Activated CD4-positive, alpha-beta memory T cell treated with anti-CD3 and anti-CD28 coated beads for 36 hours (primary cell): ENCODE results near the gene SMARCA2. TPM values are rescaled to one million over a fixed set of nuclear protein-coding genes. Genes with fewer than 3 reads are reported as not detected.
A peak's percentile ranks its signal among the peaks of the same experiment; 100 is the strongest.

Experiments
- CTCF ChIA-PET: fragments of 350-600 bp; sonication (Branson Sonifier 250); formaldehyde crosslinking; loops from one replicate; lab custom pipeline; 2021; ENCODE audit warnings: antibody characterized with exemption, inconsistent platforms; lab: Charles Lee
- POLR2A ChIA-PET: fragments of 350-600 bp; sonication (Branson Sonifier 250); formaldehyde crosslinking; loops from one replicate; lab custom pipeline; 2021; ENCODE audit warnings: antibody characterized with exemption; lab: Charles Lee
- DNase-seq: peaks from one replicate; pipeline ENCODE4 v3.0.0-alpha.2; 2020
- H3K27ac Mint-ChIP-seq: one replicate; pipeline ENCODE4 v1.8.0; 2021; ENCODE audit warnings: mixed read lengths
- H3K27me3 Mint-ChIP-seq: one replicate; pipeline ENCODE4 v1.8.0; 2021; ENCODE audit warnings: mixed read lengths
- H3K36me3 Mint-ChIP-seq: one replicate; pipeline ENCODE4 v1.8.0; 2021; ENCODE audit warnings: mixed read lengths
- H3K4me1 Mint-ChIP-seq: one replicate; pipeline ENCODE4 v1.8.0; 2021; ENCODE audit warnings: low read depth, mixed read lengths
- H3K4me3 Mint-ChIP-seq: one replicate; pipeline ENCODE4 v1.8.0; 2021; ENCODE audit warnings: mild to moderate bottlenecking, mixed read lengths
- H3K9me3 Mint-ChIP-seq: one replicate; pipeline ENCODE4 v1.8.0; 2021; ENCODE audit warnings: mixed read lengths
- intact Hi-C: fragments of 100-400 bp; cut with micrococcal nuclease; formaldehyde crosslinking; loops from one replicate; pipeline ENCODE4 v1.15.1; 2023
- total RNA-seq, 2 experiments: library from RNA; stranded (reverse); gene quantifications; one replicate each; pipeline ENCODE4 v1.2.3, GENCODE V29; 2021

SMARCA2 gene
- total RNA-seq, 2 experiments from 2014 or later: 95.1 to 100 TPM

DNA sequence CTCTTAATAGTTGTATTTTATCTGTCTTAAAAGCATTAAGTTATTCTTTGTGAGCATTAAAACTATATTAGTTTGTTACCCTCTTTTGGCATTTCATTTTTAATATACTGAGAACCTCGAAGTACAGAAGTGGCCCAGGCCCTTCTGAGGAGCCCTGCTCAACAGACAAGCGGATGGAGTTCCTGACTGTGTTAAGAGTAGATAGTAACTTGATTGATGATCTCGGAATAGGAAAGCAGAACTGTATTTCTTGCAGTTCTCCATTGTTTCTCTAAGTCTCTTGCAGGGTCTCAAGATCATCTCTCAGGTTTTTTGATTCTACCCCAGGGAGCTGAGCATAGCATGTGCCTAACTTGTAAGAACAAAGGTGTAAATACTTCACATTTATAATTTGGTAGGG lies 139.6 kb downstream of the SMARCA2 start:
- peaks cover 56% of the 10 kb centered on the region for H3K4me1 Mint-ChIP-seq
- intact Hi-C loops: loop anchor here (5.0 kb wide), 2 partner anchors 88 to 468 kb away; partner anchors contain the start of gene VLDLR
- CTCF ChIA-PET: no interaction called here
- POLR2A ChIA-PET: no interaction called here
- H3K9me3 Mint-ChIP-seq: peaks cover 2% of the 10 kb centered on the region
- H3K27me3 Mint-ChIP-seq: no peaks in the 10 kb centered on the region
- H3K36me3 Mint-ChIP-seq: peaks cover 8% of the 10 kb centered on the region
- no peak overlapping the region for H3K4me3 Mint-ChIP-seq
- H3K27ac Mint-ChIP-seq: no peak overlapping the region
- DNase-seq: no peak

DNA sequence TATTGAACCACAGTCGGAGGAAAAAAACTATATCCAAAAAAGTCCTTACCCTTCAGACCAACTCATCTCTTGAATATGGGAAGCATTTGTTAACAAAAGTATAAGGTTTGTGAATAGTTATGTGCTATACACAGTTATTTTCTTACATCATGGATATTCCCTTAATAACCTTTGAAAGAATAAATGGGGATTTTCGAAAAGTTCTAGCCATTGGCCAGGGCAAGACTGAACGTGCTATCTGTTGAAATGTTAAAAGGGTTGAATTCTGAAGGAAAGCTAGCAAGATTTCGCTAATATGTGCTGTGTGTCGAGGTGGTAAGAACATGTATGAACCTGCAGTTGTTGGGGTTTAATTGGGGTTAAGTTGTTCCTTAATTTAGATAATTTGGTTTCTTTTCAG lies 140.8 kb downstream of the SMARCA2 start:
- Mint-ChIP-seq H3K4me3 (no peak overlapping the region), H3K36me3 (peaks cover 3% of the 10 kb centered on the region), H3K27me3 (no peaks in the 10 kb centered on the region), H3K9me3 (peaks cover 2% of the 10 kb centered on the region), H3K4me1 (peaks cover 59% of the 10 kb centered on the region), H3K27ac (no peak overlapping the region)
- ChIA-PET POLR2A (no interaction called here), CTCF (no interaction called here)
- intact Hi-C loops: loop anchor here (5.0 kb wide), 2 partner anchors 86 to 466 kb away; partner anchors contain the start of gene VLDLR
- no peak for DNase-seq

DNA sequence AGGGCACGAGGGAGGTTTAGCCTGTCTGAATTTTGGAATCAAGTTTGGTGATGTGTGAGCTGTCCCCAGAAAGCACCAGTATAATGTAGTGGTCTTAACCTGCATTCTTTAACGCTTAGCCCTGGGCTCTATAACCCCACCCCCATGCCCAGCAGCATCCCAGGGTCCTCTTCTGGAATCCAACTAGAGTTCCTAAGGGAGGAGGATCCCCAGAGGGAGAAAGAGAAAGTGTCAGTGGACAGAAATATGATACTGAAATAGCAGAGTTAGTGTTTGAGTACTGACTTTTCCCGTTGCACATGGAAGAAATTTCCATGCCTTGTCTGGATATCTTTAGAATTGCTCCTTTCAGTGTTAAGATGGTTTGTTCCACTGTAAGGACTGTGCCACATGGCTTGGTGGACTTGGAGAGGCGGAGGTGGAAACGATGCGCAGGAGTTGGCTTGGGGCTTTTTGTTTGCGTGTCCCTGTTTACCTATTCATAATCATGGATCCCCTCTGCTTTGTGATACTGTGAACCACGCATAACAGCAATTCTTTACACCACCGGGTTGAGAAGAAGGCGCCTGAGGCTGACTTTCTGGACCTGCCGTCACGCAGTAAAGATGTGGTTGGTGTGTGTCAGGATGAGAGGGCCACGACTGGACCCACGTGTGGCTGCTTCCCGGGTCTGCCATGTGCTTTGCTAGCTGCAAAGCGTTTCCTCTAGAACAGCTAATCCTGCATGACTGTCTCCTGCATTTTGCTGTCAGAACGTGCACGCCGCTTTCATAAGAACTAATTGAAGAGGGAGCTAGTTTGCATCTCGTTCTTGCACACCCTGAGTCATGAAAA lies 142.3 kb downstream of the SMARCA2 start:
- peak overlapping the region; percentile 85 for H3K27ac Mint-ChIP-seq
- CTCF ChIA-PET: interaction anchor here (0.6 to 1.8 kb wide), 5 partner anchors 11 to 70 kb away, joined by 3 to 7 read pairs (median 3); no protein-coding TSS in a partner anchor
- POLR2A ChIA-PET: interaction anchor here (0.6 to 0.7 kb wide), 2 partner anchors 130 to 143 kb away, joined by 3 to 6 read pairs; partner anchors contain the start of gene SMARCA2
- no peaks in the 10 kb centered on the region for H3K9me3 Mint-ChIP-seq
- no peaks in the 10 kb centered on the region for H3K27me3 Mint-ChIP-seq
- peaks cover 8% of the 10 kb centered on the region for H3K36me3 Mint-ChIP-seq
- intact Hi-C loops: loop anchor here (1.0 to 5.0 kb wide), 8 partner anchors 23 to 687 kb away; partner anchors contain the start of genes PUM3, SMARCA2 and VLDLR
- peak; percentile 79 for DNase-seq
- H3K4me1 Mint-ChIP-seq: peaks cover 56% of the 10 kb centered on the region
- peak overlapping the region; percentile 77 for H3K4me3 Mint-ChIP-seq

DNA sequence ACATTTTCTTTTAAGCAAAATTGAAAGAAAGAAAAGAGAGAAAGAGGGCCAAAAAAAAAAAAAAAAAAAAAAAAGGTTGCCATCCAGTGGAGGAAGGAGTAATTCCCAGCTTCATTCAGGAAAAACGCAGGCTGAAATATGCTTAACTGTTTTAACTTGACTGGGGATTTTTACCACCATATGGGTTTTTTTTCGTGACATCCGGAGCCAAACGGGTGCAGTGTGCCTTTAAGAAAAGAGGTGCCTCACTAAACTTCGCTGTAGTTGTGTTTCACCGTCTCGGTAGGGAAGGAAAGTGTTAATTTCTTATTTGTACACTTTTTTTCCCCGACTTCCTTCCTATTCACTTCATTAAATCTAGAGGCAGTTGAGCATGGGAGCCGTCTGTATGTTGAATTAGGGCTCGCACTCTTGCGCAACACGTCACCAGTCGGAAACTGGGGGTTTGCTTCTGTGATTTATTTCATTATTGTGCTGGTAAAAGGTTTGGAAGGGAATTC lies 143.0 kb downstream of the SMARCA2 start:
- H3K9me3 Mint-ChIP-seq: no peaks in the 10 kb centered on the region
- peak overlapping the region; percentile 85 for H3K27ac Mint-ChIP-seq
- peak overlapping the region; percentile 77 for H3K4me3 Mint-ChIP-seq
- peak; percentile 50 for DNase-seq
- H3K4me1 Mint-ChIP-seq: peaks cover 57% of the 10 kb centered on the region
- intact Hi-C loops: loop anchor here (1.0 to 5.0 kb wide), 7 partner anchors 22 to 687 kb away; partner anchors contain the start of genes PUM3, SMARCA2 and VLDLR
- no peaks in the 10 kb centered on the region for H3K27me3 Mint-ChIP-seq
- peaks cover 11% of the 10 kb centered on the region for H3K36me3 Mint-ChIP-seq
- ChIA-PET CTCF (interaction anchor here (0.6 to 1.8 kb wide), 5 partner anchors 12 to 71 kb away, joined by 3 to 7 read pairs (median 3); no protein-coding TSS in a partner anchor), POLR2A (interaction anchor here (0.6 to 0.7 kb wide), 2 partner anchors 130 to 144 kb away, joined by 3 to 6 read pairs; partner anchors contain the start of gene SMARCA2)

DNA sequence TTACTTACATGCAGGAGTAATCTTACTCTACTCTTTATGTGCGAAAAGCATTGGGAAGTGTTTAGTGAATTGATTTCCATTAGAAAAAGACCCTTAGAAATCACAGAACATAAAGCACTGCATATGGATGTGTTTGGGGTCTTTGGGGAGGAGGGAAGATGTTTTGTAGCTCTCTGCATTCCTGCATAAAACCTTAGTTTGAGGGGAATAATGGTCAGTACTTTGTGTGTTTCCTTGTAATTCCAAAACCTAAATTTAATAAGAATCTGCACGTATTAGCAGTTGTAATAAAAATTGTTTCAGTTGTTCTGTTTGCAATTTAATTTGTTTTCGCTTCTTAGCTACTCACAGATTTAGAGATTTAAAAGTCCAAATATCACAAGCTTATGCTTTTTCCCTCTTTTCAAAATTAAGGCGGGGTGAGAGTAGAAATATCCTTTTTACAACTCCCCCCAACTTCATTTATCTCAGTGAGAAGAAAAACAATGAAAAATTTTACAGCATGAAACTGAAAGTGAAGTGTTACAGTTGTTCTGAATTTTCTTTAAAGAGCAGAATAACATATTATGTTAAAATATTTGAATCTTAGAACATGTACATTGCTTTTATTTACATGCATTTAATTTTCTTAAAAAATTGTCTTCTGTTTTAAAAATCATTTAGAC lies 143.8 kb downstream of the SMARCA2 start:
- peaks cover 56% of the 10 kb centered on the region for H3K4me1 Mint-ChIP-seq
- intact Hi-C loops: loop anchor here (1.0 to 5.0 kb wide), 7 partner anchors 21 to 686 kb away; partner anchors contain the start of genes PUM3, SMARCA2 and VLDLR
- H3K27ac Mint-ChIP-seq: peak overlapping the region; percentile 85
- H3K27me3 Mint-ChIP-seq: no peaks in the 10 kb centered on the region
- no peaks in the 10 kb centered on the region for H3K9me3 Mint-ChIP-seq
- ChIA-PET POLR2A (no interaction called here), CTCF (interaction anchor here (1.1 kb wide), 1 partner anchor 72 kb away, joined by 4 read pairs; no protein-coding TSS in a partner anchor)
- H3K4me3 Mint-ChIP-seq: peak overlapping the region; percentile 77
- H3K36me3 Mint-ChIP-seq: peaks cover 12% of the 10 kb centered on the region
- no peak for DNase-seq

DNA sequence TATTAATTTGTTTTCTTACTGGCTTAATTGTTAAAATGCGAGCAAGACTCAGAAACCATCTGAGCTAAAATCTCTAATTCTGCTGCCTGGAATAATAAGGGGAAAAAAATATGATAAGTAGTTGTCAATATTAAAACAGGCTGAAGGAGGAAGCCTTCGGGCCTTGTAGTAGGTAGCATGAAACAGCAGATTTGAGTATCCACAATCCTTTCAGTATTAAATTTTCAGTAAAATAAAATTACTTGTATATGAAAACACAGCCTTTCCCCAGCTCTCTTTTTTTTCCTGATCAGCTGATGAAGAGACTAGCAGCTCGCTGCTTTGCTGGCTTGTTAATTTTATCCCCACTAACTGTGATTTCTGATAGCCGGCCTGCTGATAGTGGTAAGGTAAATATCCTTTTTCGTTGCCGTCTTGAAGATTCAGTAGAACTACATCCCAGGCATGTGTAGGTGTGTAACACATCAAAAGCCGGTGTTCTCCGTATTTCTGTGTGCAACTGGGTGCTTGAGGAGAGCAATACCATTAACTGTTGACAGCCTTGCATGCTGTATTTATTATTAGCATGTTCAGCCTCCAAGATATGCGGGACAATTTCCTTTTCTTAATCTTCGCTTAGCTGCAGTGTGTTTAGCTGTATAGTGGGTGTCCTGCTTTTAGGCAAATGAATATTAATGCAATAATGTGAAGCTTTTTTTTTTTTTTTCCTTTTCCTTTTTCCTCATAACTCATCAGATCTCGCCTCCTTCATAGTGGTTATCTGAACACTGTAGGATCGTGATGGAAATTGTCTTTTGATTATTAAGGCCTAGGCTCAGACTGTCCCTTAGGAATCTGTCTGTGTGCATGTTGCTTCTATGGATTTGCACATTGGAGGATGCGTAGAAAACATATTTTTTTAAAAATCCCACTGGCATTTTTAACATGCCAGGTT lies 144.6 kb downstream of the SMARCA2 start:
- POLR2A ChIA-PET: interaction anchor here (0.6 to 1.1 kb wide), 2 partner anchors 10 to 17 kb away, joined by 3 to 4 read pairs; no protein-coding TSS in a partner anchor
- Mint-ChIP-seq H3K9me3 (no peaks in the 10 kb centered on the region), H3K27ac (no peak overlapping the region), H3K4me1 (peaks cover 57% of the 10 kb centered on the region), H3K27me3 (no peaks in the 10 kb centered on the region), H3K4me3 (peak overlapping the region; percentile 57), H3K36me3 (peaks cover 16% of the 10 kb centered on the region)
- DNase-seq: no peak
- intact Hi-C loops: loop anchor here (2.0 to 5.0 kb wide), 5 partner anchors 83 to 685 kb away; partner anchors contain the start of genes PUM3, SMARCA2 and VLDLR
- CTCF ChIA-PET: interaction anchor here (1.2 kb wide), 1 partner anchor 22 kb away, joined by 6 read pairs; no protein-coding TSS in a partner anchor

DNA sequence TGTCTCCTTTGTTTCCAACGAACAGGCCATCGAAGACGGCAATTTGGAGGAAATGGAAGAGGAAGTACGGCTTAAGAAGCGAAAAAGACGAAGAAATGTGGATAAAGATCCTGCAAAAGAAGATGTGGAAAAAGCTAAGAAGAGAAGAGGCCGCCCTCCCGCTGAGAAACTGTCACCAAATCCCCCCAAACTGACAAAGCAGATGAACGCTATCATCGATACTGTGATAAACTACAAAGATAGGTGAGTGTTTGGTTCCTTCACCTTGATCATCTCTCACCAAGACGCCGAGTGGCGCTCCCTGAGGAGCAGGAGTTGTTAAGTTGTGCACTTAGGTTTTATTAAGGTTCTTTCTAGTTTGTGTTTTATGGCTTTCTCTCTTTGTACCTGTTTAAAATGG lies 146.5 kb downstream of the SMARCA2 start:
- H3K27me3 Mint-ChIP-seq: no peaks in the 10 kb centered on the region
- POLR2A ChIA-PET: no interaction called here
- H3K27ac Mint-ChIP-seq: no peak overlapping the region
- H3K9me3 Mint-ChIP-seq: no peaks in the 10 kb centered on the region
- intact Hi-C loops: no loop called here
- H3K4me3 Mint-ChIP-seq: no peak overlapping the region
- no peak for DNase-seq
- H3K4me1 Mint-ChIP-seq: peaks cover 50% of the 10 kb centered on the region
- CTCF ChIA-PET: interaction anchor here (0.7 kb wide), 1 partner anchor 38 kb away, joined by 3 read pairs; no protein-coding TSS in a partner anchor
- H3K36me3 Mint-ChIP-seq: peaks cover 20% of the 10 kb centered on the region

DNA sequence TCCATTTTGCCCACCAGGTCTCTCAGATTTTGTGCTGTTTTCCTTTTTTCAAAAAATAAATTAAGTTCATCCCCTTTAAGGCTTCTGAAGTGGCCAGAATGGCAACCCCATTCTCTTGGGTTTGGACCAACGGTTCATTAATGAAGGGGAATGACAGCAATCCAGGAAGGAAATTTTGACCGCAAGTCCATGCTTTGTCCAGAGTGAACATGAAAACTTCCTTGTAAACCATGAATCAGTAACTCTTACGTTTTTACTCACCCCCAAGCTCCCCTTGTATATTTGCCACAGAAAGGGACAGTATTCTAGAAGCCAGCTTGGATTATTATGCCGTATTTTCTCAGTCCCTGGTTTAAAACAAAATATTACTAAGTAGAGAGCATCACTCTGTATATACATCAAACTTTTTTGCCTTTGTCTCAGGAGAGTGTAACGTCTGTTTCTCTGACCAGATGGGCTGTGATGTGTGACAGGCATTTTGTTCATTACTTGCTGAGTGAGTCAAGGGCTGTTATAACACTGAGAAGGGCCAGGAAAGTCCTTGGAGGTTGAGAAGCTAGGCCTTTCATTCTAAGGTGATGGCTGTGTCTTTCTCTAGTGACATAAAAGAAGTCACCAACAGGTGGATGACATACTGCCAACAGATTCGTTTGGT lies 148.2 kb downstream of the SMARCA2 start:
- DNase-seq: no peak
- Mint-ChIP-seq H3K36me3 (peaks cover 24% of the 10 kb centered on the region), H3K4me3 (no peak overlapping the region), H3K9me3 (no peaks in the 10 kb centered on the region), H3K4me1 (peaks cover 38% of the 10 kb centered on the region), H3K27ac (no peak overlapping the region), H3K27me3 (no peaks in the 10 kb centered on the region)
- POLR2A ChIA-PET: no interaction called here
- intact Hi-C loops: no loop called here
- CTCF ChIA-PET: no interaction called here

DNA sequence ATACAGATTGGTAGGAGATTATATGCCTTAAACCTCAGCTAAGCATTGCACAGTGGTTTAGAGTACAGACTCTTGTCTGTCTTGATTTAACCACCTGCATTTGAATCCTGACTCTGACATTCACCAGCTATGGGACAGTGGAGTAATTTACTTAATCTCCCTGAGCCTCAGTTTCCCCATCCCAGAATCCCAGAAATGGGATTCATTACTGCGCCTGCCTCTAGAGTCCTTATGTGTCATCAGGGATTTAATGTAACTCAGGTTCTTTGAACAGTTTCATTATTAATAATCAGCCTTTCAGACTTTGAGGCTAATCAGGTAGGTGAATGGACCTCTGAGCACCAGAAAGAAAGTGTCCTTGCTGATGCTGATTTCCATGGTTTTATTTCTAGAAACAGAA lies 149.1 kb downstream of the SMARCA2 start:
- Mint-ChIP-seq H3K27me3 (no peaks in the 10 kb centered on the region), H3K4me3 (no peak overlapping the region), H3K4me1 (peaks cover 32% of the 10 kb centered on the region), H3K36me3 (peaks cover 29% of the 10 kb centered on the region), H3K9me3 (no peaks in the 10 kb centered on the region), H3K27ac (no peak overlapping the region)
- ChIA-PET CTCF (no interaction called here), POLR2A (no interaction called here)
- intact Hi-C loops: no loop called here
- DNase-seq: no peak

DNA sequence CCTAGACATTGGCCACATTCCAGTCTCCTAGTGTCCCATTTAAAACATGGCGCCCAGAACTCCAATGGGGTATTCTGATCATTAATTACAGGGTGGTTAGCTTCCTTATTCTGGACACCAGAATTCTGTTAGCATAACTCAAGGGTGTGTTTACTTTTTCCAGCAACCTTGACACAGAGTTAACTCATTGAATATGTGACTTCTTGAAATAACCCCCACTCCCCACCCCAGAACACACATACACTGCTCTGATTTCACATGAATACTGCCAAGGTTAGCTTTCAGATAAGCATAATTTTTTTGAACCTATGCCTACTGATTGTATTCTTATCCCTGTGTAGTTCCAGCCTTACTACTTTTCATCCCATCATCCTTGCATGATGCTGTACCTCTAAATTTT lies 151.1 kb downstream of the SMARCA2 start:
- intact Hi-C loops: no loop called here
- POLR2A ChIA-PET: no interaction called here
- CTCF ChIA-PET: interaction anchor here (1.1 to 1.4 kb wide), 2 partner anchors 11 to 15 kb away, joined by 3 to 5 read pairs; no protein-coding TSS in a partner anchor
- Mint-ChIP-seq H3K36me3 (peaks cover 32% of the 10 kb centered on the region), H3K27me3 (no peaks in the 10 kb centered on the region), H3K9me3 (no peaks in the 10 kb centered on the region), H3K4me3 (no peak overlapping the region), H3K27ac (no peak overlapping the region), H3K4me1 (peaks cover 23% of the 10 kb centered on the region)
- no peak for DNase-seq
